GM23248 (cell line): ENCODE data around the gene RNF114. TPM values are rescaled to one million over a fixed set of nuclear protein-coding genes. Genes with fewer than 3 reads are reported as not detected.
A peak's percentile ranks its signal among the peaks of the same experiment; 100 is the strongest.

ENCODE experiments used
- DNase-seq: peaks from one replicate; pipeline ENCODE4 v3.0.0-alpha.2; 2015
- H2AFZ ChIP-seq: fragments of 200-600 bp; sonication (generic); 2 replicates; pipeline ENCODE4 v1.6.1; 2016; ENCODE audit warnings: antibody characterized with exemption
- H3F3A ChIP-seq: fragments of 200-600 bp; sonication (generic); 2 replicates; pipeline ENCODE4 v1.6.1; 2016; ENCODE audit warnings: mild to moderate bottlenecking, antibody characterized with exemption, mixed run types; ENCODE audit not compliant: insufficient read depth
- H3K27ac ChIP-seq: fragments of 200-600 bp; sonication (generic); 2 replicates; pipeline ENCODE4 v1.5.1; 2016; ENCODE audit warnings: mild to moderate bottlenecking
- H3K27me3 ChIP-seq: fragments of 200-600 bp; sonication (generic); replicated peaks from 2 replicates; pipeline ENCODE4 v1.6.1; 2016; ENCODE audit warnings: mild to moderate bottlenecking; ENCODE audit not compliant: insufficient read depth
- H3K36me3 ChIP-seq: fragments of 200-600 bp; sonication (generic); 2 replicates; pipeline ENCODE4 v1.6.1; 2016; ENCODE audit warnings: low read depth, mild to moderate bottlenecking
- H3K4me1 ChIP-seq: fragments of 200-600 bp; sonication (generic); 2 replicates; pipeline ENCODE4 v1.6.1; 2016; ENCODE audit warnings: mild to moderate bottlenecking; ENCODE audit not compliant: insufficient read depth
- H3K4me2 ChIP-seq: fragments of 200-600 bp; sonication (generic); one replicate; pipeline ENCODE4 v1.6.1; 2016; ENCODE audit warnings: mild to moderate bottlenecking; ENCODE audit not compliant: unreplicated experiment
- H3K4me3 ChIP-seq: fragments of 200-600 bp; sonication (generic); 2 replicates; pipeline ENCODE4 v1.5.1; 2016; ENCODE audit warnings: mild to moderate bottlenecking
- H3K79me2 ChIP-seq: fragments of 200-600 bp; sonication (generic); 2 replicates; pipeline ENCODE4 v1.6.1; 2016; ENCODE audit warnings: mild to moderate bottlenecking; ENCODE audit not compliant: insufficient read depth
- H3K9ac ChIP-seq: fragments of 200-600 bp; sonication (generic); 2 replicates; pipeline ENCODE4 v1.6.1; 2016; ENCODE audit warnings: mild to moderate bottlenecking
- H3K9me2 ChIP-seq: fragments of 200-600 bp; sonication (generic); 2 replicates; pipeline ENCODE4 v1.6.1; 2016; ENCODE audit warnings: mixed run types, mild to moderate bottlenecking, moderate library complexity; ENCODE audit not compliant: insufficient read depth
- H3K9me3 ChIP-seq: fragments of 200-600 bp; sonication (generic); one replicate; pipeline ENCODE4 v1.6.1; 2017; ENCODE audit warnings: low read depth
- H4K20me1 ChIP-seq: fragments of 200-600 bp; sonication (generic); 2 replicates; pipeline ENCODE4 v1.6.0; 2016; ENCODE audit not compliant: insufficient read depth
- EZH2 ChIP-seq: fragments of 200-600 bp; sonication (generic); IDR thresholded peaks from 2 replicates; pipeline ENCODE4 v1.6.1; 2018; ENCODE audit warnings: antibody characterized with exemption, mild to moderate bottlenecking; ENCODE audit not compliant: insufficient read depth, poor library complexity, severe bottlenecking
- EZH2phosphoT487 ChIP-seq: fragments of 200-600 bp; sonication (generic); IDR thresholded peaks from 2 replicates; pipeline ENCODE4 v1.6.1; 2018; ENCODE audit warnings: antibody characterized with exemption, moderate library complexity, mild to moderate bottlenecking, low read depth; ENCODE audit not compliant: insufficient read depth
- WGBS, 2 experiments: methylation state at CpG; one replicate each; pipeline ENCODE4 v1.1.6; 2015 to 2017; ENCODE audit warnings: low lambda C conversion rate in 2 of 2, low coverage in 1 of 2; ENCODE audit errors: missing lambda C conversion rate in 2 of 2; 5-methylcytosine and 5-hydroxymethylcytosine counted together
- in situ Hi-C: fragments of 300-500 bp; cut with MboI; formaldehyde crosslinking; loops from 2 replicates; pipeline ENCODE4 v1.15.0; 2020
- polyA plus RNA-seq: library from polyadenylated mRNA; unstranded; fragments of >200 nt; fragmentation: Nextera tagmentation; extraction: Ambion mirVana; gene quantifications from 2 replicates; pipeline ENCODE4 v1.2.1, GENCODE V29; 2016
- total RNA-seq: library from RNA; depleted of rRNA; stranded (reverse); fragments of >200 nt; shearing (Covaris generic); gene quantifications from 2 replicates; pipeline ENCODE4 v1.2.3, GENCODE V29; 2014

The RNF114 gene
- total and polyA plus RNA-seq, 2 experiments from 2014 or later = 72.7 to 96.0 TPM

DNA sequence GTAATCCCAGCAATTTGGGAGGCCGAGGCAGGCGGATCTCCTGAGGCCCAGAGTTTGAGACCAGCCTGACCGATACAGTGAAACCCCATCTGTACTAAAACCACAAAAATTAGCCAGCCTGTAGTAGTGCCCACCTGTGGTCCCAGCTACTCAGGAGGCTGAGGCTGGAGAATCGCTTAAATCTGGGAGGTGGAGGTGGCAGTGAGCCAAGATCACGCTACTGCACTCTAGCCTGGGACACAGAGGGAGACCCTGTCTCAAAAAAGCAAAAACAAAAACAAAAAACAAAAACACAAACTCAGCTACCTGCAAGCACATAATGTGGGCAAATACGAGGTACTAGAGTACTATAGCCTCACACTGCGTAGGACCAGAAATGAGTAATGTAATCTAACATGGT is 17.2 kb upstream of the RNF114 start:
- H3K9ac ChIP-seq = no peak overlapping the region
- H3K4me1 ChIP-seq = peaks cover 12% of the 10 kb centered on the region
- DNase-seq = no peak
- no peaks in the 10 kb centered on the region for H3K36me3 ChIP-seq
- no peak for TF ChIP-seq EZH2
- no peak for TF ChIP-seq EZH2phosphoT487
- H3K4me3 ChIP-seq = no peak overlapping the region
- H3K9me3 ChIP-seq = no peaks in the 10 kb centered on the region
- no peak overlapping the region for H3K27ac ChIP-seq
- no peak overlapping the region for H2AFZ ChIP-seq
- in situ Hi-C loops = no loop called here
- H3K4me2 ChIP-seq = no peak overlapping the region
- 61 to 66% methylated on average over 7 of the region's 7 CpGs for WGBS, 2 experiments
- H3K79me2 ChIP-seq = peaks cover 13% of the 10 kb centered on the region
- no peaks in the 10 kb centered on the region for H3K9me2 ChIP-seq
- no peaks in the 10 kb centered on the region for H3F3A ChIP-seq
- H4K20me1 ChIP-seq = no peaks in the 10 kb centered on the region
- H3K27me3 ChIP-seq = no peaks in the 10 kb centered on the region

DNA sequence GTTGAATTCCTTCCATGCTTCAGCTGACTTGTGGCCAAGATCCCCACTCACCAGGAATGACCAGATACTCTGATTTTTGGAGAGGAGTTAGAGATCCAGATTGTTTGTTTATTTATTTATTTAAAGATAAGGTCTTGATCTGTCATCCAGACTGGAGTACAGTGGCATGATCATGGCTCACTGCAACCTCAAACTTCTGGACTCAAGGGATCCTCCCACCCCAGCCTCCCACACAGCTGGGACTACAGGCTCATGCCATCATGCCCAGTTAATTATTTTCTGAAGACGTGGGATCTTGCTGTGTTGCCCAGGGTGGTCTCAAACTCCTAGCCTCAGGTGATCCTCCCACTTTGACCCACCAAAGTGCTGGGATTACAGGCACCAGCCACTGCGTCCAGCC is 16.7 kb upstream of the RNF114 start:
- Histone ChIP-seq H3K4me2 (no peak overlapping the region), H3F3A (no peaks in the 10 kb centered on the region), H3K4me1 (peaks cover 10% of the 10 kb centered on the region; the same call in 1 of the 2 replicates), H3K79me2 (peaks cover 9% of the 10 kb centered on the region), H3K4me3 (no peak overlapping the region), H3K27ac (no peak overlapping the region), H3K9me2 (no peaks in the 10 kb centered on the region), H3K9me3 (no peaks in the 10 kb centered on the region), H3K27me3 (no peaks in the 10 kb centered on the region), H4K20me1 (no peaks in the 10 kb centered on the region), H3K36me3 (no peaks in the 10 kb centered on the region), H2AFZ (no peak overlapping the region), H3K9ac (no peak overlapping the region)
- no peak for TF ChIP-seq EZH2
- TF ChIP-seq EZH2phosphoT487 = no peak
- no peak for DNase-seq
- in situ Hi-C loops = no loop called here
- 71 to 83% methylated on average over 2 of the region's 2 CpGs for WGBS, 2 experiments

- H3K9me2 ChIP-seq = no peaks in the 10 kb centered on the region
- no peaks in the 10 kb centered on the region for H3K27me3 ChIP-seq
- H3K9me3 ChIP-seq = no peaks in the 10 kb centered on the region
- in situ Hi-C loops = no loop called here
- TF ChIP-seq EZH2 = no peak
- no peak for TF ChIP-seq EZH2phosphoT487
- 81 to 88% methylated on average over 4 of the region's 4 CpGs for WGBS, 2 experiments
- H2AFZ ChIP-seq = no peak overlapping the region
- H3F3A ChIP-seq = 0 out of 2 replicates have a peak, but pooled peaks cover 11% of the 10 kb centered on the region
- no peaks in the 10 kb centered on the region for H4K20me1 ChIP-seq
- no peak for DNase-seq
- no peak overlapping the region for H3K27ac ChIP-seq
- H3K36me3 ChIP-seq = no peaks in the 10 kb centered on the region
- H3K4me2 ChIP-seq = no peak overlapping the region
- H3K9ac ChIP-seq = no peak overlapping the region
- no peaks in the 10 kb centered on the region for H3K79me2 ChIP-seq
- H3K4me3 ChIP-seq = no peak overlapping the region
- H3K4me1 ChIP-seq = peaks cover 4% of the 10 kb centered on the region; the same call in 1 of the 2 replicates
Observed at GRCh38 chr20:49924247-49924646, 11.9 kb upstream of the RNF114 start.

GRCh38 chr20:49925901-49926454 is 10.2 kb upstream of the RNF114 start:
- Histone ChIP-seq H3K36me3 (no peaks in the 10 kb centered on the region), H3K4me1 (peaks cover 4% of the 10 kb centered on the region; the same call in 1 of the 2 replicates), H3F3A (0 out of 2 replicates have a peak, but pooled peaks cover 11% of the 10 kb centered on the region), H3K4me3 (no peak overlapping the region), H3K9me3 (no peaks in the 10 kb centered on the region), H3K4me2 (no peak overlapping the region), H3K9ac (no peak overlapping the region), H3K27ac (no peak overlapping the region), H2AFZ (no peak overlapping the region), H4K20me1 (no peaks in the 10 kb centered on the region), H3K9me2 (no peaks in the 10 kb centered on the region), H3K27me3 (no peaks in the 10 kb centered on the region), H3K79me2 (no peaks in the 10 kb centered on the region)
- 47 to 50% methylated on average over 2 of the region's 2 CpGs for WGBS, 2 experiments
- TF ChIP-seq EZH2phosphoT487 (no peak), EZH2 (no peak)
- DNase-seq = peak; percentile 14
- in situ Hi-C loops = no loop called here
